Prostate gland (tissue), 2 donors: Measurements from ENCODE around the gene SOAT2.

Experiments used
- CTCF ChIP-seq, 4 experiments: fragments of 200-600 bp in 2 of 4; fragments of 450-650 bp in 2 of 4; sonication (generic) in 2 of 4; IDR thresholded peaks; 1 replicate in 3 of 4; 2 replicates in 1 of 4; pipeline ENCODE4 v1.5.1; 2016 to 2019; ENCODE audit warnings: antibody characterized with exemption in 4 of 4, mild to moderate bottlenecking in 2 of 4, moderate library complexity in 2 of 4
- POLR2A ChIP-seq: fragments of 450-650 bp; IDR thresholded peaks from one replicate; pipeline ENCODE4 v1.6.1; 2016; ENCODE audit warnings: antibody characterized with exemption, mild to moderate bottlenecking
- POLR2AphosphoS5 ChIP-seq: sonication (generic); formaldehyde crosslinking; IDR thresholded peaks from one replicate; pipeline ENCODE4 v1.6.1; 2017; ENCODE audit warnings: antibody characterized with exemption

DNA sequence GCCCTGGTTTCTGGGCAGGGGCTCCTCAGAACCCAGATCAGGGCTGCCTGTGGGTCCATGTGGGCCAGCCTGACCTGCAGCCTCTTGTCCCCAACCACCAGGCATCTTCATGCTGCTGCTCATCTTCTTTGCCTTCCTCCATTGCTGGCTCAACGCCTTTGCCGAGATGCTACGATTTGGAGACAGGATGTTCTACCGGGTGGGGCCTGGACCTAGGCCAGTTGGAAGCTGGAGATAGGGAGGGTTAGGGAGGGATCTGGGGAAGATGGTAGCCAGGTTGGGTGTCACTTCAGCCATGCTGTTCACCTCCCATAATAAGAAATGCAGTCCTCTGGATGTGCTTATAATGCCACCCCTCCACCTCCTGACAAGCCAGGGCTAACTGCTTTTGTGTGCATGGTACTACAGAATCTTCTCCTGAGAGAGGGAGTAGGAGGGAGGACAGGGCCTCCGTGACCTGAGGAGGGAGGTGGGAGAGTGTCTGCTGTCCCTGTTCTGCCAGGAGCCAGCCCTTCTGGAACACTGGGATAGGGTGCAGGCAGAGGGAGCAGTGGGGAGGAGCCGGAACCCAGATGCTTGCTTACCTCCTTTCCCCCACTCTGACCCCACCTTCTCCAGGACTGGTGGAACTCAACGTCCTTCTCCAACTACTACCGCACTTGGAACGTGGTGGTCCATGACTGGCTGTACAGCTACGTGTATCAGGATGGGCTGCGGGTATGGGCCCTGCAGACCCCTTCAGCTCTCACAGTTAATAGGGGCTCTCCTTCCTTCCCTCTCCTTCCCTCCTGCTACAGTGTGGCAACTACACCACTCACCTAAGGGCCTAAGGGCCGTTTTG is 17.6 kb downstream of the SOAT2 start:
- TF ChIP-seq CTCF (IDR thresholded peaks at IDR 0.05) (no peak), POLR2A (no peak), POLR2AphosphoS5 (no peak)
